ENCODE data around the gene TICAM2.

The TICAM2 gene

GRCh38 chr5:115644046-115644445, 41.8 kb upstream of the TICAM2 start:
- no peaks in the 10 kb centered on the region; the same call in 1 of the 2 replicates for H3K27me3 ChIP-seq (replicated peaks; ENCODE audit: insufficient read depth, low read length)
- H3K4me3 ChIP-seq (ENCODE audit: low read length) = no peak overlapping the region
- no peaks in the 10 kb centered on the region for H3K4me1 ChIP-seq (ENCODE audit: low read length)
- H3K79me2 ChIP-seq (ENCODE audit: low read length) = no peaks in the 10 kb centered on the region
- H3K9ac ChIP-seq (ENCODE audit: low read length) = no peak overlapping the region
- H3K4me2 ChIP-seq (ENCODE audit: low read depth, low read length) = no peak overlapping the region
- H3F3A ChIP-seq (ENCODE audit: insufficient read depth, low read length) = no peaks in the 10 kb centered on the region
- TF ChIP-seq, protein P1, sequence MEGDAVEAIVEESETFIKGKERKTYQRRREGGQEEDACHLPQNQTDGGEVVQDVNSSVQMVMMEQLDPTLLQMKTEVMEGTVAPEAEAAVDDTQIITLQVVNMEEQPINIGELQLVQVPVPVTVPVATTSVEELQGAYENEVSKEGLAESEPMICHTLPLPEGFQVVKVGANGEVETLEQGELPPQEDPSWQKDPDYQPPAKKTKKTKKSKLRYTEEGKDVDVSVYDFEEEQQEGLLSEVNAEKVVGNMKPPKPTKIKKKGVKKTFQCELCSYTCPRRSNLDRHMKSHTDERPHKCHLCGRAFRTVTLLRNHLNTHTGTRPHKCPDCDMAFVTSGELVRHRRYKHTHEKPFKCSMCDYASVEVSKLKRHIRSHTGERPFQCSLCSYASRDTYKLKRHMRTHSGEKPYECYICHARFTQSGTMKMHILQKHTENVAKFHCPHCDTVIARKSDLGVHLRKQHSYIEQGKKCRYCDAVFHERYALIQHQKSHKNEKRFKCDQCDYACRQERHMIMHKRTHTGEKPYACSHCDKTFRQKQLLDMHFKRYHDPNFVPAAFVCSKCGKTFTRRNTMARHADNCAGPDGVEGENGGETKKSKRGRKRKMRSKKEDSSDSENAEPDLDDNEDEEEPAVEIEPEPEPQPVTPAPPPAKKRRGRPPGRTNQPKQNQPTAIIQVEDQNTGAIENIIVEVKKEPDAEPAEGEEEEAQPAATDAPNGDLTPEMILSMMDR (IDR thresholded peaks at IDR 0.05; ENCODE audit: low read length) = no peak
- TF ChIP-seq EZH2phosphoT487 (IDR thresholded peaks at IDR 0.05; ENCODE audit: low read length) = no peak
- TF ChIP-seq EZH2 (optimal IDR thresholded peaks at IDR 0.05; ENCODE audit: low read depth, low read length) = no peak
- no peaks in the 10 kb centered on the region for H3K36me3 ChIP-seq (replicated peaks; ENCODE audit: insufficient read depth, low read length)
- no peak overlapping the region for H3K27ac ChIP-seq (ENCODE audit: low read length)
- H3K9me3 ChIP-seq (replicated peaks; ENCODE audit: insufficient read depth, low read length) = no peaks in the 10 kb centered on the region
- no peak for DNase-seq
- H3K9me2 ChIP-seq (replicated peaks; ENCODE audit: insufficient read depth, low read length) = no peaks in the 10 kb centered on the region
- H4K20me1 ChIP-seq (ENCODE audit: insufficient read depth, low read length) = no peaks in the 10 kb centered on the region
- H2AFZ ChIP-seq (ENCODE audit: low read length) = no peak overlapping the region

DNA sequence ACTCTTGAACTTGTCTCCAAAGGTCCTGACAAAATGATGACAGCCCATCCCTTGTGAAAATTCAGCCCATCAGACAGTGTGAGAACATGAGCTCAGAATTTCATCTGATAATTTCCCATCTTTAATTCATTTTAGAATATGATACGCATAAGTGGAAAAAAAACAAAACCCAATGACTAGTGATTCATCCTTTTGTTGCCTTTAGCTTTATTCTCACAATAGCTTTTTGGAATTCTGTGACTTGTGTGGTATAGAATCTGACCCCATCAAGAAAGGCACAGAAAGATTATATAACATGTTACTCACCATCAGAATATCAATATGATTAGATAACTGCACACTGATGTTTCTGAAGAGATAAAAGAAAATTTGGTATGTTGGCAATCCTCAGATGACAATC, 39.7 kb upstream of the TICAM2 start:
- Histone ChIP-seq H3K27me3 (replicated peaks; ENCODE audit: insufficient read depth, low read length) (peaks cover 18% of the 10 kb centered on the region), H3K4me3 (ENCODE audit: low read length) (no peak overlapping the region)
- TF ChIP-seq EZH2phosphoT487 (IDR thresholded peaks at IDR 0.05; ENCODE audit: low read length) (no peak), EZH2 (optimal IDR thresholded peaks at IDR 0.05; ENCODE audit: low read depth, low read length) (no peak)
- TF ChIP-seq, protein P1 (IDR thresholded peaks at IDR 0.05; ENCODE audit: low read length) = no peak

DNA sequence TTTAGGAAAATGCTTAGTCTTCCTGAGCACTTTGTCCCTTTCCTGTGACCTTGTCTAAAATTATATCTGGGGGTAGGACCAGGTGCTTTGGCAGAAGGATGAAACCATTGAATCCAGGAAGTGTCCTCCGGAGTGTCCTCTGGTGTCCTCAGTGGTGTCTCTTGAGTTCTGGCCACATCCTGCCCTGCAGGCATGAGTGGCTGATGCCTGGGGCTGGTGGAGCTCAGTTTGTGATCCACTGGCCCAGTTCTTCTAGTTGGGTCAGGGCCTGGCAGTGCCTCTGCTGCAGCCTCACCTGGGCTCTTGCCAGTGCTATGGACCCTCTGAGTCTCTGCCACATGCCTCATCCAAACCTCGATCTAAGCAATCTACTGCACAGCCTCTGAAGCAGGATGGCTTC, 38.0 kb upstream of the TICAM2 start:
- no peak overlapping the region for H2AFZ ChIP-seq (ENCODE audit: low read length)
- no peaks in the 10 kb centered on the region for H3K79me2 ChIP-seq (ENCODE audit: low read length)
- TF ChIP-seq EZH2phosphoT487 (IDR thresholded peaks at IDR 0.05; ENCODE audit: low read length) (no peak), EZH2 (optimal IDR thresholded peaks at IDR 0.05; ENCODE audit: low read depth, low read length) (no peak)
- TF ChIP-seq, protein P1 (IDR thresholded peaks at IDR 0.05; ENCODE audit: low read length) = no peak
- no peaks in the 10 kb centered on the region for H3K9me3 ChIP-seq (replicated peaks; ENCODE audit: insufficient read depth, low read length)
- peaks cover 35% of the 10 kb centered on the region for H3K27me3 ChIP-seq (replicated peaks; ENCODE audit: insufficient read depth, low read length)
- H3K9ac ChIP-seq (ENCODE audit: low read length) = no peak overlapping the region
- DNase-seq = no peak
- H3K4me3 ChIP-seq (ENCODE audit: low read length) = no peak overlapping the region
- no peaks in the 10 kb centered on the region for H3K4me1 ChIP-seq (ENCODE audit: low read length)
- no peak overlapping the region for H3K4me2 ChIP-seq (ENCODE audit: low read depth, low read length)
- H3F3A ChIP-seq (ENCODE audit: insufficient read depth, low read length) = no peaks in the 10 kb centered on the region
- H3K9me2 ChIP-seq (replicated peaks; ENCODE audit: insufficient read depth, low read length) = no peaks in the 10 kb centered on the region
- no peak overlapping the region for H3K27ac ChIP-seq (ENCODE audit: low read length)
- no peaks in the 10 kb centered on the region for H3K36me3 ChIP-seq (replicated peaks; ENCODE audit: insufficient read depth, low read length)
- H4K20me1 ChIP-seq (ENCODE audit: insufficient read depth, low read length) = no peaks in the 10 kb centered on the region

More for the DNA sequence above, 39.7 kb upstream of the TICAM2 start:
- Histone ChIP-seq H3K4me1 (ENCODE audit: low read length) (no peaks in the 10 kb centered on the region), H3K9me2 (replicated peaks; ENCODE audit: insufficient read depth, low read length) (no peaks in the 10 kb centered on the region), H3K9me3 (replicated peaks; ENCODE audit: insufficient read depth, low read length) (no peaks in the 10 kb centered on the region), H4K20me1 (ENCODE audit: insufficient read depth, low read length) (no peaks in the 10 kb centered on the region), H3K4me2 (ENCODE audit: low read depth, low read length) (no peak overlapping the region), H3K27ac (ENCODE audit: low read length) (no peak overlapping the region), H2AFZ (ENCODE audit: low read length) (no peak overlapping the region), H3K9ac (ENCODE audit: low read length) (no peak overlapping the region), H3K36me3 (replicated peaks; ENCODE audit: insufficient read depth, low read length) (no peaks in the 10 kb centered on the region), H3F3A (ENCODE audit: insufficient read depth, low read length) (no peaks in the 10 kb centered on the region), H3K79me2 (ENCODE audit: low read length) (no peaks in the 10 kb centered on the region)
- no peak for DNase-seq

Data from MM.1S (cell line).